ENCODE measurements around the gene OR1L6. TPM values are rescaled to one million over a fixed set of nuclear protein-coding genes. Genes with fewer than 3 reads are reported as not detected.

OR1L6 gene
- polyA plus RNA-seq, 1 donor from 2014 or later: not detected

GRCh38 chr9:122723690-122724089 lies 18.4 kb upstream of the OR1L6 start, which contains the start of gene OR1L4:
Gene OR1L4, plus strand, starts transcription at chr9:122723990. Its CDS starts 0 bp downstream, at chr9:122723990.
- Histone ChIP-seq H3K9me3 (ENCODE audit: low read length) (peaks cover 5% of the 10 kb centered on the region), H3K36me3 (ENCODE audit: insufficient read depth, low read length) (no peaks in the 10 kb centered on the region), H2AFZ (ENCODE audit: low read depth, low read length) (no peak within 1 kb of the TSS), H3K27ac (ENCODE audit: low read length) (no peak within 1 kb of the TSS), H3K9me2 (ENCODE audit: insufficient read depth, low read length) (no peaks in the 10 kb centered on the region), H3F3A (ENCODE audit: insufficient read depth, low read length, poor library complexity, severe bottlenecking) (no peaks in the 10 kb centered on the region), H3K4me3 (ENCODE audit: low read length) (no peak within 1 kb of the TSS), H3K9ac (ENCODE audit: low read length) (no peak within 1 kb of the TSS), H3K4me2 (ENCODE audit: low read length) (no peak within 1 kb of the TSS), H3K27me3 (ENCODE audit: insufficient read depth, low read depth, low read length) (no peaks in the 10 kb centered on the region), H3K79me2 (replicated peaks; ENCODE audit: insufficient read depth, low read length) (no peaks in the 10 kb centered on the region), H4K20me1 (ENCODE audit: insufficient read depth) (no peaks in the 10 kb centered on the region)
- TF ChIP-seq CTCF (IDR thresholded peaks at IDR 0.05; ENCODE audit: poor library complexity, severe bottlenecking): no peak
- no peak for TF ChIP-seq MXI1 (conservative IDR thresholded peaks at IDR 0.05; ENCODE audit: poor library complexity, severe bottlenecking)
- no peak for TF ChIP-seq EP300 (conservative IDR thresholded peaks at IDR 0.05; ENCODE audit: poor library complexity, severe bottlenecking)
- no peak for TF ChIP-seq POLR2AphosphoS5 (IDR thresholded peaks at IDR 0.05)
- no peak for TF ChIP-seq EZH2 (IDR thresholded peaks at IDR 0.05; ENCODE audit: borderline replicate concordance, insufficient read depth, low read length, poor library complexity, severe bottlenecking)
- TF ChIP-seq REST (IDR thresholded peaks at IDR 0.05; ENCODE audit: borderline replicate concordance): no peak
- TF ChIP-seq SMC3 (conservative IDR thresholded peaks at IDR 0.05; ENCODE audit: poor library complexity): no peak
- no peak for TF ChIP-seq RAD21 (conservative IDR thresholded peaks at IDR 0.05)
- no peak for TF ChIP-seq TAF1 (IDR thresholded peaks at IDR 0.05; ENCODE audit: low read depth)

GRCh38 chr9:122754825-122755224 lies 12.7 kb downstream of the OR1L6 start:
- TF ChIP-seq REST (IDR thresholded peaks at IDR 0.05; ENCODE audit: borderline replicate concordance) (no peak), SMC3 (conservative IDR thresholded peaks at IDR 0.05; ENCODE audit: poor library complexity) (no peak), EP300 (conservative IDR thresholded peaks at IDR 0.05; ENCODE audit: poor library complexity, severe bottlenecking) (no peak), POLR2AphosphoS5 (IDR thresholded peaks at IDR 0.05) (no peak)
- Histone ChIP-seq H3K9me2 (ENCODE audit: insufficient read depth, low read length) (no peaks in the 10 kb centered on the region), H3K36me3 (ENCODE audit: insufficient read depth, low read length) (no peaks in the 10 kb centered on the region), H3K79me2 (replicated peaks; ENCODE audit: insufficient read depth, low read length) (no peaks in the 10 kb centered on the region), H3F3A (ENCODE audit: insufficient read depth, low read length, poor library complexity, severe bottlenecking) (no peaks in the 10 kb centered on the region), H2AFZ (ENCODE audit: low read depth, low read length) (no peak overlapping the region), H4K20me1 (ENCODE audit: insufficient read depth) (no peaks in the 10 kb centered on the region), H3K9me3 (ENCODE audit: low read length) (no peaks in the 10 kb centered on the region), H3K4me3 (ENCODE audit: low read length) (no peak overlapping the region), H3K9ac (ENCODE audit: low read length) (no peak overlapping the region), H3K27me3 (ENCODE audit: insufficient read depth, low read depth, low read length) (no peaks in the 10 kb centered on the region), H3K27ac (ENCODE audit: low read length) (no peak overlapping the region), H3K4me2 (ENCODE audit: low read length) (no peak overlapping the region)

Data from neural cell (in vitro differentiated cells).